Activated naive CD4-positive, alpha-beta T cell treated with anti-CD3 and anti-CD28 coated beads, Interleukin-2, amount 10 ng/mL, durations not matched to agents 7 days and 5 days (primary cell): ENCODE measurements around the gene ABCA10.
"Not testable (repeated sequence)": the region's sequence is repeated elsewhere in the genome, so short reads cannot be mapped to it uniquely, and the experiment has no call there.

Source experiments
- CTCF ChIA-PET: fragments of 350-600 bp; sonication (Branson Sonifier 250); formaldehyde crosslinking; loops from one replicate; lab custom pipeline; 2021; ENCODE audit warnings: antibody characterized with exemption; lab: Charles Lee
- DNase-seq: peaks from one replicate; pipeline ENCODE4 v3.0.0-alpha.2; 2020
- H3K27ac Mint-ChIP-seq: one replicate; pipeline ENCODE4 v1.8.0; 2021; ENCODE audit warnings: mild to moderate bottlenecking, moderate library complexity, mixed read lengths
- H3K27me3 Mint-ChIP-seq: one replicate; pipeline ENCODE4 v1.8.0; 2021; ENCODE audit warnings: mild to moderate bottlenecking, mixed read lengths
- H3K36me3 Mint-ChIP-seq: one replicate; pipeline ENCODE4 v1.8.0; 2021; ENCODE audit warnings: mixed read lengths
- H3K4me1 Mint-ChIP-seq: one replicate; pipeline ENCODE4 v1.8.0; 2021; ENCODE audit warnings: mixed read lengths
- H3K4me3 Mint-ChIP-seq: one replicate; pipeline ENCODE4 v1.8.0; 2021; ENCODE audit warnings: mild to moderate bottlenecking, moderate library complexity, mixed read lengths
- H3K9me3 Mint-ChIP-seq: one replicate; pipeline ENCODE4 v1.8.0; 2021; ENCODE audit warnings: mixed read lengths

Gene ABCA10

DNA sequence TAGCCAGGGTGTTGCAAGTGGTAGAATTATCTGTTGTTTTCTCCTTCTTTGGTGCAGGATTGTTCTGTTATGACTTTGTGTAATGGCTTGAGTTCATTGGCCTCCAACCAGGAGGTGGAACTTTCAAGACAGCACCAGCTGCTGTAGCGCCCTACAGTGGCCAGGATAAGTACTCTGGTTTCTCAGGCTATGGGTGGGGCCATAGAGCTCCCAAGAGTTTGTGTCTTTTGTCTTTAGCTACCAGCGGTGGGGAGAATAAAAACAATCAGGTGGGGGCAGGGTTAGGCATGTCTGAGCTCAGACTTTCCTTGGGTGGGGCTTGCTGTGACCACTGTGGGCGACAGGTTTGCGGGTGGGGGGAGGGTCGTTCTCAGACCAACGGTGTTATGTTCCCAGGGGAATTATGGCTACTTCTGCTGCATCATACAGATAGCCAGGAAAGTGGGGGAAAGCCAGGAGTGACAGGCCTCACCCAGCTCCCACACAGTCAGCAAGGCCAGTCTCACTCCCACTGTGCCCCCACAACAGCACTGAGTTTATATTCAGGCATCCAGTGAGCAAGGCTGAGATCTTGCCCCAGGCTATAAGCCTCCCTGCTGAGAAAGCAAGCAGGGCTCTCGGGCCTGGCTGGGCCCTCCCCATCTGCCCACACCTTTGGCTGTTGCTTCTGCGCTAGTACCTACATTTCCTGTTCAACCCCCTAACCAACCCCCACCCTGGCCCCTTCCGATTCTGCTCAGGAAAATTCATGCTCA, 15.4 kb downstream of the ABCA10 start:
- CTCF ChIA-PET = interaction anchor here (0.9 kb wide), 1 partner anchor 437 kb away, joined by 4 read pairs; no protein-coding TSS in a partner anchor
- H3K4me3 Mint-ChIP-seq = no peak overlapping the region
- peaks cover 5% of the 10 kb centered on the region for H3K4me1 Mint-ChIP-seq
- no peaks in the 10 kb centered on the region for H3K27me3 Mint-ChIP-seq
- H3K27ac Mint-ChIP-seq = no peak overlapping the region
- no peaks in the 10 kb centered on the region for H3K36me3 Mint-ChIP-seq
- no peak for DNase-seq
- H3K9me3 Mint-ChIP-seq = no peaks in the 10 kb centered on the region

DNA sequence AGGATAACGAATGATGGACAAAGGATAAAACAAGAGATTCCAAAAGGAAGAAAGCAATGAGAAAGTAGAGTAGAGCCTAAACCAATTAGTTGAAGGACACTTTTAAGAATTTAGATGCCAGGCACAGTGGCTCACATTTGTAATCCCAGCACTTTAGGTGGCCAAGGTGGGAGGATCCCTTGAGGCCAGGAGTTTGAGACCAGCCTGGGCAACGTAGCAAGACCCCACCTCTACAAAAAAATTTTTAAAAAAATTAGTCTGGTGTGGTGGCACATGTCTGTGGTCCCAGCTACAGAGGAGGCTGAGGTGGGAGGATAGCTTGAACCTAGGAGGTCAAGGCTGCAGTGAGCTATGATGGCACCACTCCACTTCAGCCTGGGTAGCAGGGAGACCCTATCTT, 20.0 kb downstream of the ABCA10 start:
- Mint-ChIP-seq H3K27me3 (no peaks in the 10 kb centered on the region), H3K36me3 (no peaks in the 10 kb centered on the region), H3K4me1 (peaks cover 5% of the 10 kb centered on the region), H3K9me3 (no peaks in the 10 kb centered on the region), H3K27ac (no peak overlapping the region), H3K4me3 (no peak overlapping the region)
- CTCF ChIA-PET = no interaction called here
- DNase-seq = no peak

DNA sequence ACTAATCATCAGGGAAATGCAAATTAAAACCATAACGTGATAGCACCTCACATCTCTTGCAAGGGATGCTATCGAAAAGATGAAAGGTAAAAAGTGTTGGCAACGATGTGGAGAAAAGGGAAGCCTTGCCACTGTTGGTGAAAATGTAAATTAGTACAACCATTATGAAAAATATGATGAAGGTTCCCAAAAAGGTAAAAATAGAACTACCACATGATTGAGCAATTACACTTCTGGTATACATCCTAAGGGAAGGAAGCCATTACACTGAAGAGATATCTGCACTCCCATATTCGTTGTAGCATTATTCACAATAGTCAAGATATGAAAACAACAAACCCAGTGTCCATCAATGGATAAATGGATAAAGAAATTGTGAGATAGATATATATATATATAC, 21.5 kb downstream of the ABCA10 start:
- no peaks in the 10 kb centered on the region for H3K27me3 Mint-ChIP-seq
- no peak for DNase-seq
- H3K36me3 Mint-ChIP-seq = no peaks in the 10 kb centered on the region
- no peaks in the 10 kb centered on the region for H3K9me3 Mint-ChIP-seq
- peaks cover 5% of the 10 kb centered on the region for H3K4me1 Mint-ChIP-seq
- H3K27ac Mint-ChIP-seq = no peak overlapping the region
- CTCF ChIA-PET = no interaction called here
- no peak overlapping the region for H3K4me3 Mint-ChIP-seq

DNA sequence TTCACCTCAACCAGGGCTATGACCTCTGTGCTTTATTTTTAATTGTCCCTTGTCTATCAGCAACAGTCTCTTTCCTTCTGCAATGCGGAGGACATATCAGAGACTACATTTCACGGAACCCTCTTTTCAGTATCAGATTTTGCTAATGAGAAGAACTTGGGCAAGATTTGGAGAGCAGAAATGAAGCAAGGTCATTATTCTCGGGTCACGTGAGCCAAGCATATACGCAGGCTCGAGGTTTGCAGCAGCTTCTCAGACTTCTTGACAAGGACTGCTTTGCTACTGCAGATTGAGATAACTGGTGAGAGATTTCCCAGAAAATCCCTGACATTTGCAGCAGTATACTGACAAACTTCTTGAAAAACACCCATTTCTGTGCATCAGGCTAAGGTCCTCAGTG, 30.4 kb downstream of the ABCA10 start:
- Mint-ChIP-seq H3K4me3 (no peak overlapping the region), H3K27ac (no peak overlapping the region), H3K27me3 (no peaks in the 10 kb centered on the region), H3K9me3 (no peaks in the 10 kb centered on the region), H3K4me1 (no peaks in the 10 kb centered on the region), H3K36me3 (no peaks in the 10 kb centered on the region)
- CTCF ChIA-PET = no interaction called here
- DNase-seq = no peak

DNA sequence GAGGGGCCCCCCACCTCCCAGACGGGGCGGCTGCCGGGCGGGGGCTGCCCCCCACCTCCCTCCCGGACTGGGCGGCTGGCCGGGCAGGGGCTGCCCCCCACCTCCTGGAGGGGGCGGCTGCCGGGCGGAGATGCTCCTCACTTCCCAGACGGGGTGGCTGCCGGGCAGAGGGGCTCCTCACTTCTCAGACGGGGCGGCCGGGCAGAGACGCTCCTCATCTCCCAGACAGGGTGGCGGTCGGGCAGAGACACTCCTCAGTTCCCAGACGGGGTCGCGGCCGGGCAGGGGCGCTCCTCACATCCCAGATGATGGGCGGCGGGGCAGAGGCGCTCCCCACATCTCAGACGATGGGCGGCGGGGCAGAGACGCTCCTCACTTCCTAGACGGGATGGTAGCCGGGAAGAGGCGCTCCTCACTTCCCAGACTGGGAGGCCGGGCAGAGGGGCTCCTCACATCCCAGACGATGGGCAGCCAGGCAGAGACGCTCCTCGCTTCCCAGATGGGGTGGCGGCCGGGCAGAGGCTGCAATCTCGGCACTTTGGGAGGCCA, 32.4 kb downstream of the ABCA10 start:
- CTCF ChIA-PET, DNase-seq, H3K36me3 Mint-ChIP-seq, H3K4me3 Mint-ChIP-seq, H3K27ac Mint-ChIP-seq, H3K4me1 Mint-ChIP-seq, H3K27me3 Mint-ChIP-seq, H3K9me3 Mint-ChIP-seq: not testable (repeated sequence)

DNA sequence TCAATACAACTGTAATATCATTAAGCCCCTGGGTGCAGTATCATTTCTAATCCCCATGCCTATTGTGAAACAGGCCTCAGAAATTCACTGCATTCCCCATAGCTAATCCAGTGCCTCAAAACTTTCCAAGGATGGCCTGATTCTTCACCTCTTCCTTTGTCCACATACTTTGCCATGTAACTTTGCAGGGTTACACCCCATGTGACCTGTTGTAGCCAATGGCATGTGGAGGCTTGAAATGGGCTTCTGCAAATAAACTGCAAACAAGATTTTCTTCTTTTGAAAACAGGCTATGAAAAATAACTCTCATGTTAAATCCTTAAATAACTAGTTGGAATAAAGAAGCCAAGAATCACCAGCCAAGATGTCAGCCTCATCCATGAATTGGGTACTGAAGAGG, 35.9 kb downstream of the ABCA10 start:
- no peaks in the 10 kb centered on the region for H3K9me3 Mint-ChIP-seq
- no peaks in the 10 kb centered on the region for H3K4me1 Mint-ChIP-seq
- CTCF ChIA-PET = no interaction called here
- H3K27me3 Mint-ChIP-seq = no peaks in the 10 kb centered on the region
- no peak for DNase-seq
- H3K36me3 Mint-ChIP-seq = no peaks in the 10 kb centered on the region
- H3K4me3 Mint-ChIP-seq = no peak overlapping the region
- H3K27ac Mint-ChIP-seq = no peak overlapping the region

DNA sequence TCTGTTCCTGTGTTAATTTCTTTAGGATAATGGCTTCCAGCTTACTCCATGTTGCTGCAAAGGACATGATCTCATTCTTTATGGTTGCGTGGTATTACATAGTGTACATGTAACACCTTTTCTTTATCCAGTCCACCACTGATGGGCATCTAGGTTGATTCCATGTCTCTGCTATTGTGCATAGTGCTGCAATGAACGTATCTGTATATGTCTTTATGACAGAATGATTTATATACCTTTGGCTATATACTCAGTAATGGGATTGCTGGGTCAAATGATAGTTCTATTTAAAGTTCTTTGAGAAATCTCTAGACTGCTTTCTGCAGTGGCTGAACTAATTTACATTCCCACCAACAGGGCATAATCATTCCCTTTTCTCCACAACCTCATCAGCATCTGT, 39.8 kb downstream of the ABCA10 start:
- CTCF ChIA-PET = interaction anchor here (0.7 kb wide), 1 partner anchor 1524 kb away, joined by 3 read pairs; no protein-coding TSS in a partner anchor
- Mint-ChIP-seq H3K27me3 (no peaks in the 10 kb centered on the region), H3K9me3 (no peaks in the 10 kb centered on the region), H3K4me1 (no peaks in the 10 kb centered on the region), H3K36me3 (no peaks in the 10 kb centered on the region), H3K27ac (no peak overlapping the region), H3K4me3 (no peak overlapping the region)
- DNase-seq = no peak

DNA sequence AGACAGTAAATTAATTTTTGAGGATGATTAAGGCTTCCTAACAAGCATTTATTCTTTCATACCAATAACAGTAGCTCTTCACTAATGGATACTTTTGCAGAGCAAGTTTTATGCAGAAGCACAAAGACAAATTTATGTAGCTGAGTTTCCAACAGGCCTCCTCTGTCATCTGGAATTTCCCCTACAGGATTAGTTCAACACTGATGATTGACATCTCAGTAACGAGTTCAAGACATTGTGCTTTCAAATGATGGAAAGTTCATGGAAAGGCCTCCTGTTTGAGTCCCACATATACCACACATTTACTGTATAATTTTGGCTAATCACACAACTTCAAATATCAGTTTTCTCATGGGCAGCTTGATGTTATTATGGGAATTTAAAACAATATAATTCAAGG, 40.6 kb downstream of the ABCA10 start:
- H3K4me1 Mint-ChIP-seq = no peaks in the 10 kb centered on the region
- CTCF ChIA-PET = no interaction called here
- H3K4me3 Mint-ChIP-seq = no peak overlapping the region
- H3K27ac Mint-ChIP-seq = no peak overlapping the region
- DNase-seq = no peak
- H3K27me3 Mint-ChIP-seq = no peaks in the 10 kb centered on the region
- H3K9me3 Mint-ChIP-seq = no peaks in the 10 kb centered on the region
- H3K36me3 Mint-ChIP-seq = no peaks in the 10 kb centered on the region

DNA sequence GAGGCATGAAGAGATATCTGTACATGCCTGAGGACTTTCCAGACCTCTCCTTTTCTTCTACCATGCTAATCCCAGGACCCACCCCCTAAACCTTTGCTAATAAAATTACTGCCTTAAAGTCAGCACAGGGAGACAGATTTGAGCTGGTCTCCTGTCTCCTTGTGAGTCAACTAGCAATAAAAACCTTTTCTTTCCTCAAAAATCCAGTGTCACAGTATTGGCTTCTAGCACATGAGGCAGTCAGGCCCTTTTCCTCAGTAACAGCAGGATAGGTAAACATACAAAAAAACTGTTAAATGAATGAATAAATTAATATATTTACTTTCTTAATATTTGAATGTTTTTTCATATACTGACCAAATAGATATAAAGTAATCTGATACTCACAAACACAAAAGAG, 41.3 kb downstream of the ABCA10 start:
- Mint-ChIP-seq H3K36me3 (no peaks in the 10 kb centered on the region), H3K27ac (no peak overlapping the region), H3K9me3 (no peaks in the 10 kb centered on the region), H3K4me3 (no peak overlapping the region), H3K4me1 (no peaks in the 10 kb centered on the region), H3K27me3 (no peaks in the 10 kb centered on the region)
- DNase-seq = no peak
- CTCF ChIA-PET = no interaction called here

DNA sequence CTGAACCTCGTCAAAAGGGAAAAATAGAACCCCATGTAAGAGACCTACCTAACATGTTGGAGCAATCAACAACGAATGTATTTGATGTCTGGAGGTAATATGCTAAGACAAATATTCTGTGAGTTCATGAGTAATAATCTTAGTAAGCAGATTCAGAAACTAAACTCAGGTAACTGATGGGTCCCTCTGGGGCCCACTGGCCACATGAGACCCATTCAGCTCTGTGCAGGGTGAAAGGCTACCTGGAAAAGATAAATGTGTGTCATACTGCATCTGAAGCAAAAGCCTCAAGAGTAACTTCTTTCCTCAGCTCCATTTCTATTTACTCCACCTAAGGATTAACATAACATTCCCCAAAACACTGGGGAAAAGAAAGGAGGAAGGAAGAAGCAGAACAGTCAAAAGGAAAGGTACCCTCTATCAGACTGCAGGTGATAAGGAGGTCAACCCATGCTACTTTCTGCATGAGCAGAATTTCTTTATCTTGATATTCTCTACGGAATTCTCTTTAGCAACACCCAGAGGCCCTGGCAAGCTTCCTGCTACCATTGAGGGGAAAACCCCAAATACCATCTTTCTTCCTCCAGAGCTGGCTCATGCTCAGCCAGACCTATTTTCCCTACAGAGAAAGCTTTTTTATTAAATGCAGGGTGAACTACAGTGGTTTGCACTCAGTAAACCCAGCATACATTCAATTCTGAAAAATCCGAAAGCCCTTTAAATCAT, 49.2 kb downstream of the ABCA10 start:
- Mint-ChIP-seq H3K4me1 (no peaks in the 10 kb centered on the region), H3K4me3 (no peak overlapping the region), H3K9me3 (no peaks in the 10 kb centered on the region), H3K36me3 (no peaks in the 10 kb centered on the region), H3K27me3 (no peaks in the 10 kb centered on the region), H3K27ac (no peak overlapping the region)
- no peak for DNase-seq
- CTCF ChIA-PET = no interaction called here

DNA sequence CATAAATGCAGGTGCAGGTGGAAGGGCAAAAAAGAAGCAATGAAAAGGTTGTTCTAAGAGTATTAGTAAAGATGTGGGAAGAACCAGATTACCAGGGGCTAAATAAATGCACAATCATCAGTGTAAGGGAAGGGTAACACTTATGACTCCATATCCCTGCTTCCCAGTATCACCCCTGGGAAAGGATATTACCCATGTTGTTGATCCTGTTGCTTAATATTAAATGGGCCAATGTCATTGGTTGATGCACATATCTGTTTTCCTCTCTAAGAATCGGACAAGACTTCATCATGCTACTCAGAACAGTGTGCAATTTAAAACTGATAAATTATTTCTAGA, 52.2 kb downstream of the ABCA10 start:
- no peak for DNase-seq
- Mint-ChIP-seq H3K27me3 (no peaks in the 10 kb centered on the region), H3K27ac (no peak overlapping the region), H3K4me3 (no peak overlapping the region), H3K4me1 (no peaks in the 10 kb centered on the region), H3K36me3 (no peaks in the 10 kb centered on the region), H3K9me3 (no peaks in the 10 kb centered on the region)
- CTCF ChIA-PET = no interaction called here

DNA sequence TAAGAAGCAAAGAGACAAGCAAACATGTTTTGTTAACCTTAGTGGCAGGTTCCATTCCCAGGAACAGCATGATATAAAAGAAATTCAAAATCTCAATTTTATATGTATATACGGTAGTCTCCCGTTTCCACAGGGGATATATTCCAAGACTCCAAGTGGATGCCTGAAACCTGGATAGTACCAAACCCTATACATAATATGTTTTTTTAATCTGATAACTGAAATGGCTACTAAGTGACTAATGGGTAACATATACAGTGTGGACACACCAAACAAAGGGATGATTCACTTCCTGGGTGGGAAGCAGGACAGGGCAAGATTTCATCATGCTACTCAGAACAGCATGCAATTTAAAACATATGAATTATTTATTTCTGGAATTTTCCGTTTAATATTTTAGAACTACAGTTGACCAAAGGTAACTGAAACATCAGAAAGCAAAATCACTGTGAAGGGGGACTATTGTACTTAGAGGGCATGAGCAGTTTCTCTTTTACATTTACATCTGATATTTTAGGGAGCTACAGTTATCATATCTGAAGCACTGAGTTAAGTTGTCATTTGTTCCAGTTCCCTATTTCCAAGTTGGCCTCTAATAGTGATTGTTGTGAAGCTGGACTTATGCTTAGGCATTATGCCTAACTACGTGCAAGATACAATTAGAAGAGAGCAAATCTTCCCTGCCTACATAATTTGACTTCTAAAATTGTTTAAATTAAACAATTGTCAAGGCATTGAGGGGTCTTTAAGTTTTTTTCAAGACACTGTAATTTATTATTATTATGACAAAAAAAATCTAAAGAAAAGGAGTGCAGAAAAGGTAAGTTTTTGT, 52.8 kb downstream of the ABCA10 start:
- no peak for DNase-seq
- Mint-ChIP-seq H3K4me1 (no peaks in the 10 kb centered on the region), H3K9me3 (no peaks in the 10 kb centered on the region), H3K4me3 (no peak overlapping the region), H3K27ac (no peak overlapping the region), H3K36me3 (no peaks in the 10 kb centered on the region), H3K27me3 (no peaks in the 10 kb centered on the region)
- CTCF ChIA-PET = no interaction called here

DNA sequence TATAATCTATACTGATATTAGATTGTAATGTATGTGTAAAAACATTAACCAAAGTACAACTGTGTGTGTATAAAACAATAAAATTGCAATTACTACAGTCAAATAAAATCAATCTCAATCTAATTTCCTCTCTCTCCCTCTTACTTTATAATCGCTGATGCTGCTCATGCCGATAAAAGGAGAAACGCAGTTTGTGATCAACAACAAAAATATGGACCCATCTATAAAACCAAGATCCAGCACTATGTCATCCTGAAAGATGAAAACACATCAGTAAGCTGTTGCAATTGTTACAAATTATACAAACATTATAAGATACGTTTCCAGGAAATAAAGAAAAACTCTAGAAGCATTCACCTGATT, 53.4 kb downstream of the ABCA10 start:
- no peak overlapping the region for H3K27ac Mint-ChIP-seq
- no peaks in the 10 kb centered on the region for H3K27me3 Mint-ChIP-seq
- no peaks in the 10 kb centered on the region for H3K36me3 Mint-ChIP-seq
- H3K4me3 Mint-ChIP-seq = no peak overlapping the region
- H3K4me1 Mint-ChIP-seq = no peaks in the 10 kb centered on the region
- DNase-seq = no peak
- CTCF ChIA-PET = no interaction called here
- H3K9me3 Mint-ChIP-seq = no peaks in the 10 kb centered on the region

DNA sequence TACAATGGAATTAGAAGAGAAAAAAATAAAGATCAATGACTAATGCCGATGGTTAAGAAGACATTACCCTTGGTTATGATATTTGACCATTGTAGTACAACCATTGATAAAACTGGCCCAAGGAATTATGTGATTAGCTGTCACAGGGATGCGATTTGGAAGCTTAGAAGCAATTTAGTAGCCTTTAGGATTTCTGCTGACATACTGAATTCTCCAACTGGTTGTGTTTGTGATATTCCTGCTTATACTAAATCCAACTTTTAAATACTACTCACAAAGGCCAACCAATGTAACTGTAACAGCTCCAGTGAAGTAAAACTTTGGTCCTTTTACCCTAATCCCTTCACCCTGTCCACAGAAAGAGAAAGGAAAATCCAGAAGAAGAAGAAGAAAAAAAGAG, 55.5 kb downstream of the ABCA10 start:
- no peaks in the 10 kb centered on the region for H3K9me3 Mint-ChIP-seq
- H3K36me3 Mint-ChIP-seq = no peaks in the 10 kb centered on the region
- no peak for DNase-seq
- no peaks in the 10 kb centered on the region for H3K27me3 Mint-ChIP-seq
- no peak overlapping the region for H3K4me3 Mint-ChIP-seq
- H3K27ac Mint-ChIP-seq = no peak overlapping the region
- no peaks in the 10 kb centered on the region for H3K4me1 Mint-ChIP-seq
- CTCF ChIA-PET = no interaction called here
